Measurements from ENCODE around the gene GNB1.

GRCh38 chr1:1938276-1938573 is 47.3 kb upstream of the GNB1 start:
- TF ChIP-seq CTCF (IDR thresholded peaks at IDR 0.05 in 2 of 3, conservative IDR thresholded peaks at IDR 0.05 in 1 of 3; ENCODE audit: control insufficient read depth in 2 of 3, extremely low read depth in 1 of 3, insufficient read depth in 1 of 3, low read depth in 3 of 3, low read length in 3 of 3) (no peak), BMI1 (IDR thresholded peaks at IDR 0.05; ENCODE audit: borderline replicate concordance) (no peak), SMAD1 (IDR thresholded peaks at IDR 0.05; ENCODE audit: low read depth, partially characterized antibody) (no peak), RAD21 (IDR thresholded peaks at IDR 0.05; ENCODE audit: insufficient read depth, low read depth, low read length) (no peak), FOS (IDR thresholded peaks at IDR 0.05; ENCODE audit: borderline replicate concordance, extremely low read depth, insufficient read length) (no peak), GABPA (IDR thresholded peaks at IDR 0.05; ENCODE audit: low read depth) (no peak), MXI1 (IDR thresholded peaks at IDR 0.05; ENCODE audit: low read depth, low read length) (no peak)

Data from GM12878 (cell line).